ENCODE results near the gene LRRK1.

Gene LRRK1

GRCh38 chr15:100903168-100903554 lies 16.0 kb upstream of the LRRK1 start:
- H3K4me3 ChIP-seq (ENCODE audit: low read depth, low read length) = no peak overlapping the region
- ChIA-PET CTCF (interaction anchor here (0.7 to 6.9 kb wide), 7 partner anchors 8 to 286 kb away, joined by 3 to 68 read pairs (median 5); partner anchors contain the start of gene LRRK1), POLR2A (no interaction called here)
- no peak for DNase-seq (ENCODE audit: low read depth, low spot score)
- no peak for TF ChIP-seq CTCF (IDR thresholded peaks at IDR 0.05; ENCODE audit: insufficient read depth, low read length, missing control alignments)

- POLR2A ChIA-PET = no interaction called here
- CTCF ChIA-PET = interaction anchor here (1.3 to 6.9 kb wide), 5 partner anchors 11 to 279 kb away, joined by 3 to 94 read pairs (median 5); partner anchors contain the start of gene LRRK1
- TF ChIP-seq CTCF (IDR thresholded peaks at IDR 0.05; ENCODE audit: insufficient read depth, low read length, missing control alignments) = no peak
- H3K4me3 ChIP-seq (ENCODE audit: low read depth, low read length) = no peak overlapping the region
- DNase-seq (ENCODE audit: low read depth, low spot score) = no peak
Observed at GRCh38 chr15:100905850-100906249, 13.3 kb upstream of the LRRK1 start.

- TF ChIP-seq CTCF (IDR thresholded peaks at IDR 0.05; ENCODE audit: insufficient read depth, low read length, missing control alignments) = no peak
- no peak overlapping the region for H3K4me3 ChIP-seq (ENCODE audit: low read depth, low read length)
- no peak for DNase-seq (ENCODE audit: low read depth, low spot score)
- ChIA-PET CTCF (interaction anchor here (0.8 to 5.8 kb wide), 6 partner anchors 8 to 283 kb away, joined by 3 to 94 read pairs (median 4); partner anchors contain the start of gene LRRK1), POLR2A (no interaction called here)
Observed at GRCh38 chr15:100908466-100908865, 10.7 kb upstream of the LRRK1 start.

GRCh38 chr15:100909565-100909964 lies 9.6 kb upstream of the LRRK1 start:
- no peak for TF ChIP-seq CTCF (IDR thresholded peaks at IDR 0.05; ENCODE audit: insufficient read depth, low read length, missing control alignments)

GRCh38 chr15:100909989-100910955 lies 8.9 kb upstream of the LRRK1 start:
- TF ChIP-seq CTCF (IDR thresholded peaks at IDR 0.05; ENCODE audit: insufficient read depth, low read length, missing control alignments) = peak; percentile 15

More at GRCh38 chr15:100909565-100909964, 9.6 kb upstream of the LRRK1 start:
- no peak for DNase-seq (ENCODE audit: low read depth, low spot score)
- CTCF ChIA-PET = interaction anchor here (0.6 to 17.0 kb wide), 4 partner anchors 7 to 283 kb away, joined by 3 to 757 read pairs (median 48); partner anchors contain the start of gene LRRK1
- POLR2A ChIA-PET = no interaction called here
- H3K4me3 ChIP-seq (ENCODE audit: low read depth, low read length) = no peak overlapping the region

GRCh38 chr15:100911086-100911485 lies 8.1 kb upstream of the LRRK1 start:
- CTCF ChIA-PET = interaction anchor here (0.8 to 17.0 kb wide), 7 partner anchors 8 to 280 kb away, joined by 3 to 757 read pairs (median 3); no protein-coding TSS in a partner anchor
- no peak overlapping the region for H3K4me3 ChIP-seq (ENCODE audit: low read depth, low read length)
- POLR2A ChIA-PET = no interaction called here
- DNase-seq (ENCODE audit: low read depth, low spot score) = no peak
- no peak for TF ChIP-seq CTCF (IDR thresholded peaks at IDR 0.05; ENCODE audit: insufficient read depth, low read length, missing control alignments)

More at GRCh38 chr15:100909989-100910955, 8.9 kb upstream of the LRRK1 start:
- H3K4me3 ChIP-seq (ENCODE audit: low read depth, low read length) = no peak overlapping the region
- CTCF ChIA-PET = interaction anchor here (0.6 to 17.0 kb wide), 9 partner anchors 6 to 283 kb away, joined by 3 to 757 read pairs (median 3); partner anchors contain the start of gene LRRK1
- no peak for DNase-seq (ENCODE audit: low read depth, low spot score)
- POLR2A ChIA-PET = no interaction called here

All from AG04449 (cell line).